ENCODE results near the gene TMEM91.

- TF ChIP-seq, protein P1, sequence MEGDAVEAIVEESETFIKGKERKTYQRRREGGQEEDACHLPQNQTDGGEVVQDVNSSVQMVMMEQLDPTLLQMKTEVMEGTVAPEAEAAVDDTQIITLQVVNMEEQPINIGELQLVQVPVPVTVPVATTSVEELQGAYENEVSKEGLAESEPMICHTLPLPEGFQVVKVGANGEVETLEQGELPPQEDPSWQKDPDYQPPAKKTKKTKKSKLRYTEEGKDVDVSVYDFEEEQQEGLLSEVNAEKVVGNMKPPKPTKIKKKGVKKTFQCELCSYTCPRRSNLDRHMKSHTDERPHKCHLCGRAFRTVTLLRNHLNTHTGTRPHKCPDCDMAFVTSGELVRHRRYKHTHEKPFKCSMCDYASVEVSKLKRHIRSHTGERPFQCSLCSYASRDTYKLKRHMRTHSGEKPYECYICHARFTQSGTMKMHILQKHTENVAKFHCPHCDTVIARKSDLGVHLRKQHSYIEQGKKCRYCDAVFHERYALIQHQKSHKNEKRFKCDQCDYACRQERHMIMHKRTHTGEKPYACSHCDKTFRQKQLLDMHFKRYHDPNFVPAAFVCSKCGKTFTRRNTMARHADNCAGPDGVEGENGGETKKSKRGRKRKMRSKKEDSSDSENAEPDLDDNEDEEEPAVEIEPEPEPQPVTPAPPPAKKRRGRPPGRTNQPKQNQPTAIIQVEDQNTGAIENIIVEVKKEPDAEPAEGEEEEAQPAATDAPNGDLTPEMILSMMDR (optimal IDR thresholded peaks at IDR 0.05 in 1 of 3, IDR thresholded peaks at IDR 0.05 in 1 of 3, conservative IDR thresholded peaks at IDR 0.05 in 1 of 3; ENCODE audit: extremely low read depth in 1 of 3, insufficient read depth in 2 of 3, low read length in 3 of 3), result no peak
- TF ChIP-seq EZH2 (IDR thresholded peaks at IDR 0.05; ENCODE audit: low read length), result no peak
Observed at GRCh38 chr19:41430922-41431321, 54.6 kb downstream of the TMEM91 start.

Data from keratinocyte (primary cell).